LoVo (cell line): ENCODE results near the gene NR5A1.

ENCODE experiments used
- DNase-seq: peaks from one replicate; pipeline ENCODE4 v3.0.0-alpha.2; 2016; ENCODE audit warnings: low spot score

NR5A1 gene

GRCh38 chr9:124506931-124507879 is at the start of gene NR5A1:
TSS of gene NR5A1 (minus strand) at chr9:124507399. CDS start at chr9:124503395, 4,004 bp downstream.
- no peak for DNase-seq

GRCh38 chr9:124555043-124555442 is 47.8 kb upstream of the NR5A1 start:
- DNase-seq = no peak

- DNase-seq = no peak
Observed at GRCh38 chr9:124553738-124554137, 46.5 kb upstream of the NR5A1 start.

- no peak for DNase-seq
Observed at GRCh38 chr9:124552273-124552605, 45.0 kb upstream of the NR5A1 start.

- no peak for DNase-seq
Observed at GRCh38 chr9:124551472-124552272, 44.5 kb upstream of the NR5A1 start.

GRCh38 chr9:124550072-124550471 is 42.9 kb upstream of the NR5A1 start:
- DNase-seq = no peak

GRCh38 chr9:124549016-124549415 is 41.8 kb upstream of the NR5A1 start:
- no peak for DNase-seq

GRCh38 chr9:124544535-124544934 is 37.3 kb upstream of the NR5A1 start:
- no peak for DNase-seq

- DNase-seq = no peak
Observed at GRCh38 chr9:124541824-124542223, 34.6 kb upstream of the NR5A1 start.

- no peak for DNase-seq
Observed at GRCh38 chr9:124537926-124538325, 30.7 kb upstream of the NR5A1 start.

- DNase-seq = no peak
Observed at GRCh38 chr9:124535846-124536245, 28.6 kb upstream of the NR5A1 start.

GRCh38 chr9:124532897-124533296 is 25.7 kb upstream of the NR5A1 start:
- DNase-seq = no peak

GRCh38 chr9:124531115-124531514 is 23.9 kb upstream of the NR5A1 start:
- no peak for DNase-seq

- DNase-seq = no peak
Observed at GRCh38 chr9:124530246-124530645, 23.0 kb upstream of the NR5A1 start.

GRCh38 chr9:124527781-124528180 is 20.6 kb upstream of the NR5A1 start:
- no peak for DNase-seq

- DNase-seq = no peak
Observed at GRCh38 chr9:124526174-124526573, 19.0 kb upstream of the NR5A1 start.

- DNase-seq = no peak
Observed at GRCh38 chr9:124522121-124523098, 15.2 kb upstream of the NR5A1 start.

- DNase-seq = no peak
Observed at GRCh38 chr9:124521142-124521541, 13.9 kb upstream of the NR5A1 start.

GRCh38 chr9:124520206-124520596 is 13.0 kb upstream of the NR5A1 start:
- DNase-seq = no peak

GRCh38 chr9:124518116-124518515 is 10.9 kb upstream of the NR5A1 start:
- DNase-seq = no peak

GRCh38 chr9:124517600-124517999 is 10.4 kb upstream of the NR5A1 start:
- DNase-seq = no peak

GRCh38 chr9:124514874-124515273 is 7.7 kb upstream of the NR5A1 start:
- no peak for DNase-seq
